Kidney capillary endothelial cell (primary cell): ENCODE results near the gene BOLA2B.

ENCODE experiments used
- DNase-seq: peaks from one replicate; pipeline ENCODE4 v3.0.0-alpha.2; 2018; ENCODE audit warnings: low spot score

BOLA2B gene

DNA sequence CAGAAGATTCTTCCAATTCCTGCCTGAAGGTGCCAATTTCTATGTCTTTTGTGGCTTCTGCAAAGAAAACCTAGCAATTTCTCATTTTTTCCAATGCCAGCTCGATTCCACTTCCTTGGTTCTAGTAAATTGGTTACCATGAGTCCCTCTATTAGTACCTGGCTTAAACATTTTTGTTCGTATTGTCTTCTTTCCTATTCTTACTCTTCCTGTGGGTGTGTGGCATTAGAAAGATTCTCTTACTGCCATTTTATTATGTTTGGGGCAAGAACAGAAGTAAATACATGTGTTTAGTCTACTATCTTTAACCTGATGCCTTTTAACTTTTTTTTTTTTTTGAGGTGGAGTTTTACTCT lies 50.1 kb downstream of the BOLA2B start:
- no peak for DNase-seq
